Measurements from ENCODE around the gene NPAS1. TPM values are rescaled to one million over a fixed set of nuclear protein-coding genes. Genes with fewer than 3 reads are reported as not detected.
A peak's percentile ranks its signal among the peaks of the same experiment; 100 is the strongest.

The NPAS1 gene
- total and polyA plus RNA-seq, 5 experiments from 2014 or later = 0.16 to 1.1 (median 0.60) TPM

DNA sequence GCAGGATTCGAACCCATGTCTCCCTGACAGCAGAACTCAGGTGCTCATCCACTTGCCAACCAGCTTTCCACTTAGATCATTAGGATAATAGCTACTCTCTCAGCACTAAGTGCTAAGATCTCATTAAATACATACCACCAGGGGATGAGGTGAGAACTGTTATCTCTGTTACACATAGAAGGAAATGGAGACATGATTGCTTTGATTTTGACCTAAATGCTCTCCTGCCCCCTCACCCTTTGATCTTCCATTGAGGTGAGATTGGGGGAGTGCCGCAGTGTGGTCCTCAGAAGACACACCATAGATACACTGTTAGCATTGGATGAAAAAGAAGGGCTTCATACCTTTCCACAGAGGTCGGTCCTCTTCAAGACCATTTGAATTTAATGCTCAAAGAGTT is 38.9 kb upstream of the NPAS1 start:
- DNase-seq (peak in 1 of 10 donors; percentile 15), ATAC-seq (peak; percentile 33 to 72)
- Mint-ChIP-seq H3K4me3 (peak overlapping the region in 4 of 10 donors; percentile 10 to 45 (median 10)), H3K4me1 (peaks cover 23 to 51% (median 36%) of the 10 kb centered on the region in 4 donors), H3K9me3 (no peaks in the 10 kb centered on the region), H3K36me3 (peaks cover 0 to 8% (median 0%) of the 10 kb centered on the region in 3 donors), H3K27me3 (no peaks in the 10 kb centered on the region), H3K27ac (peak overlapping the region in 4 of 10 donors; percentile 38 to 71 (median 44))
- POLR2A ChIA-PET = no interaction called here

DNA sequence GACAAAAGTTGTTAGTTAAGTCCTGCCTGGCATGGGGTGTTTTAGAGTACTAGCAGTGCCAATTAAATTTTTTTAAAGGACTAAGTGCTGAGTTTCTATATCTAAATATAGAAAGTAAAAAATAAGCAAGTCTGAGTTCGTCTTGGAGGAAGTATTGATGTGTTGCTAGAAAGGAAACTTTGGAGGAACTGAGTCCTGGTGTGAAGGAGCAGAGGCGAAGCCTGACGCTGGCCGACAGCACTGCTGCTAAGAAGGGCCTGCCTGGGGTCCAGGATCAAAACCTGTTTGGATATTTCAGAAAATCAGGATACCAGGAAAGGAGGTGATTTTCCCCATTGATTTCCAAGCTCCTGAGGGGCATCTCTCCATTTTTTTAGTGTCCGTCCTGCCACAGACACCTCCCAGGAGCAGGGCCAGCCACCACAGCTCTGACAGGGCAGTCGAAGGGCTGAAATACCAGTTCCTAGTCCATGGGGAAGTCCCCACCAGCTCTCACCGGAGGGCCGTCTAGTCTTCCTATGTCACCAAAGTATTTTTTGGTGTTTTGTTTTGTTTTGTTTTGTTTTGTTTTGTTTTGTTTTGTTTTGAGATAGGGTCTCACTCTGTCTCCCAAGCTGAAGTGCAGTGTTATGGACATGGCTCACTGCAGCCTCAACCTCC is 38.2 kb upstream of the NPAS1 start:
- Mint-ChIP-seq H3K4me1 (peaks cover 20 to 51% (median 36%) of the 10 kb centered on the region in 4 donors), H3K27ac (peak overlapping the region in 5 of 10 donors; percentile 11 to 71 (median 34)), H3K27me3 (no peaks in the 10 kb centered on the region), H3K36me3 (peaks cover 0 to 10% (median 0%) of the 10 kb centered on the region in 3 donors), H3K9me3 (no peaks in the 10 kb centered on the region), H3K4me3 (peak overlapping the region in 2 of 10 donors; percentile 12 to 17)
- POLR2A ChIA-PET = no interaction called here
- DNase-seq (no peak), ATAC-seq (no peak)

DNA sequence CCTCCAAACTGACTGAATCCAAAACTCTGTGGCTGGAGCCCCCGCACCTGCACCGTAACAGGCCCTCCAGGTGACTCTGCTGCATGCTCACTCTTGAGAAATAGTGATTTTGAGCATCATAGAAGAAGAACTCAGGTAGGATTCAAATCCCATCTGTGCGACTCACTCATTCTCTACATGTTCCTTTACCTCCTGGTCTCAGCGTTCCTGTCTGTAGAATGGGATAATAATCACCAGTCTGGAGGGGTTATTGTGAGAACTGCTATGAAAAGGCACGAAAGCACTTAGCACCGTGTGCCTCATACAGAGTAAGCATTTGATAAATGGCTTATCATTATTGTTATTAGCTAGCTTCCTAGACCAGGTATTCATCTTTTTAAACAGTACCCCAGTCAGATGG is 36.5 kb upstream of the NPAS1 start:
- ATAC-seq (no peak), DNase-seq (no peak)
- H3K36me3 Mint-ChIP-seq = peaks cover 0 to 12% (median 0%) of the 10 kb centered on the region in 3 donors
- no peak overlapping the region for H3K4me3 Mint-ChIP-seq
- no peaks in the 10 kb centered on the region for H3K27me3 Mint-ChIP-seq
- peaks cover 12 to 38% (median 26%) of the 10 kb centered on the region in 4 donors for H3K4me1 Mint-ChIP-seq
- POLR2A ChIA-PET = no interaction called here
- H3K9me3 Mint-ChIP-seq = no peaks in the 10 kb centered on the region
- H3K27ac Mint-ChIP-seq = no peak overlapping the region

DNA sequence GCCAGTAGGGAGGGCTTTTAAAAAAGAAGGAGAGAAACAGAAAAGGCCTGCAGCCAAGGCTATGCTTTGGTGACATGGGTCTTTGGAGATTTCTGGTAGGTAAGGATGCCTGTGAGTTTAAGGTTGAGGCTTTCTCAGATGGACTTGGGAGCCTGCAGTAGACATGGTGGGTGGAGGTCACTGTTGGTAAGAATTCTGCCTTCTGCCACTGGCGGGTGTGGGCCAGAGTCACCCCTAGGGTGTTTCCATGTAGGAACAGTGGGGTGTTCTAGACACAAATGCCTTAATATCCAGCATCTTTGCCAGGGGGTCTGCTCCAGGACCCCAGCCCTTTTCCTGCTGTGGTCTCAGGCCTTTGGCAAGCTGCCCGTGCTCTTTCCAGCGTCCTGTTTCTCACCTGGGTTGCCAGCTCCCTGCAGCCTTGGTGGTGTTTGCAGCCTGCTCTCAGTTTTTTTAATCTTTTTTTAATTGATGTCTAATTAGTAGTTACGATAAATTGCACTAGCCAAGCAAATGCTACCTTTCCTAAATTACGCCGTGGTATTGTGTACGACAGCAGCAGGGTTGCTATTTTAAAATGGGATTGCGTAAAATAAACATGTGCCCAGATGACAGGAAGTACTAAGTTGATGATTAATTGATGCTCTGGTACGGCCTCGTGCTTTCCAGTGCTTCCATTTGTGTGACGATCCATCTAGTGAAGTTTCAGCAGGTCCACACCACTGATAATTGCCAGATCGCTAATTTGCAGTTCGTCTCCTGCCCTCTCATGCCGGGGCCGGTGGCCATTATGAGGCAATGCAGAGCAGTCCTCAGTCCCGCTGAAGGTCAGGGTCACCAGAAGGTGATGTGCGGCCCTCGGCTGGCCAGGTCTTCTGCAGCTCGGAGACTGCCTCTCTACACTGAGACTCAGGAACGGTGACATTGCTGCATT is 35.3 kb upstream of the NPAS1 start:
- Mint-ChIP-seq H3K4me3 (no peak overlapping the region), H3K36me3 (peaks cover 0 to 16% (median 0%) of the 10 kb centered on the region in 3 donors), H3K9me3 (no peaks in the 10 kb centered on the region), H3K27ac (peak overlapping the region in 1 of 10 donors; percentile 67), H3K4me1 (peaks cover 10 to 32% (median 19%) of the 10 kb centered on the region in 4 donors), H3K27me3 (no peaks in the 10 kb centered on the region)
- POLR2A ChIA-PET = no interaction called here
- no peak for DNase-seq
- ATAC-seq = no peak

DNA sequence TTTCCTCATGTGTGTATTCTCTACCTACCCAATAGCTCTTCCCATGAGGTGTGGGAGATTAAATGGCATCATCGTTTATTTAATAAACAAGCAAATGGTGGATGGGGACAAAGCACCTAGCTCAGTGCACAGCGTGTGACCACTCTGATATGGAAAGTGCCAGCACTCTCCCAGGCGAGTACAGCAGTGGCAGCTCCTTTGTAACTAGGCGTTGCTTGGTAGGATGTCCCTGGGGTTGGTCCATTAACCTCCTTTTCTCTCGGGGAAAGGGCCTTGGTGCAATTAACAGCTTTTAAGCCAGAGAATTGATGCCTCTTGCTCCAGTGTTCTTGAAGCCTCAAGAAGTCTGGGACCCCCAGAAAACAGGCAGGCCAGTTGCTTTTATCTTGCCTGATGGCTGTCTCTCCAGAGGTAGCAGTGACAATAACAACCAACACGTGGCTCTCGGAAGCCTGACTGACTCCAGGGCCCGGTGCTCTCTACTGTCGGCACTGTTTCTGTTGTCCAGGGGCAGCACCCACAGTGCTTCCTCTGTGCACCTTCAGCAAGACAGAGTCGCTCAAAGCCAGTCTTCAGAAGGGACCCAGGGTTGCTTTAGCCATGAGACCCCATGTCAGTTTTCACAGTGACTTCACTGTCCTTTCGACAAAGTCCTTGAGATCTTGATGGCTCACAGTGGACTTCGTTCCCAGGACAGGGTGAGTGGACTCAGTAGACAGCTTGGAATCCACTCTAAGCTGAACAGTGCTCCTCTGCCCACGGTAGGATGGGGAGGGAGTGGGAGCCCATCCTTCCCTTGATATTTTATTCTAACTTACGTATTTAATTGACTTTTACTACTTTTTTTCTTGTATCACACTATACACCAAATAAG is 33.9 kb upstream of the NPAS1 start:
- Mint-ChIP-seq H3K27ac (peak overlapping the region in 1 of 10 donors; percentile 20), H3K9me3 (no peaks in the 10 kb centered on the region), H3K4me3 (no peak overlapping the region), H3K4me1 (peaks cover 4 to 27% (median 10%) of the 10 kb centered on the region in 4 donors), H3K27me3 (no peaks in the 10 kb centered on the region), H3K36me3 (peaks cover 0 to 26% (median 4%) of the 10 kb centered on the region in 3 donors)
- no peak for DNase-seq
- POLR2A ChIA-PET = interaction anchor here (0.6 to 1.0 kb wide), 2 partner anchors 129 to 220 kb away, joined by 3 to 6 read pairs; no protein-coding TSS in a partner anchor
- no peak for ATAC-seq

DNA sequence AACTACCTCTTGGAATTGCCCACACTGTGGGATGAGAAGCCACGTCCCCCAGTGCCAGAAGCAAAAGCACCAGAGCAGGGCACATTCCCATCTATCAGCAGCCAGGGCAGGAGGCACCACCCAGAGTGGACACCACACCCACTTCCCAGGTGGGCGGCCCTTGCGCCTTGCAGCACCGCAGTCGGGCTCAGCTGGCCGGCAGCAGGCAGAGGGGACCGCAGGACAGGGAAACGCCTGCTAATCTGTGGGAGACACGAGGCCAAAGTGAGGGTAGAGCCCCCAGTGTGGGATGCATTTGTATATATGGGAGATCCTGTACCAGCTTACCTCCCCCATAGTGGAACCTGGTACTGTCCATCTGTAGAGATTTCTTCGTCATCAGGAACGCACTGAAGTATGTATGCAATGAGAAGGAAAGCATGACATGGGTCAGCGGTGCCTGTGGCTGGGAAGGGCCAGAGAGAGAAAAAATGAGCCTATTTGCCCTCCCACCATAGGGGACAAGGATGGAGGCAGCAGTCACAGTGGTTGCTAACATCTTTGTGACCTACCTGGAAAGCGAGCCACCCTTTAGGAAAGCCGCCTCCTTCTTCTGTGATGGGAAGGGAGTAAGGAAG is 30.9 kb upstream of the NPAS1 start:
- peaks cover 0 to 36% (median 8%) of the 10 kb centered on the region in 3 donors for H3K36me3 Mint-ChIP-seq
- DNase-seq (no peak), ATAC-seq (no peak)
- H3K9me3 Mint-ChIP-seq = no peaks in the 10 kb centered on the region
- H3K27ac Mint-ChIP-seq = no peak overlapping the region
- H3K27me3 Mint-ChIP-seq = no peaks in the 10 kb centered on the region
- peaks cover 0 to 22% (median 12%) of the 10 kb centered on the region in 4 donors for H3K4me1 Mint-ChIP-seq
- POLR2A ChIA-PET = no interaction called here
- H3K4me3 Mint-ChIP-seq = no peak overlapping the region

DNA sequence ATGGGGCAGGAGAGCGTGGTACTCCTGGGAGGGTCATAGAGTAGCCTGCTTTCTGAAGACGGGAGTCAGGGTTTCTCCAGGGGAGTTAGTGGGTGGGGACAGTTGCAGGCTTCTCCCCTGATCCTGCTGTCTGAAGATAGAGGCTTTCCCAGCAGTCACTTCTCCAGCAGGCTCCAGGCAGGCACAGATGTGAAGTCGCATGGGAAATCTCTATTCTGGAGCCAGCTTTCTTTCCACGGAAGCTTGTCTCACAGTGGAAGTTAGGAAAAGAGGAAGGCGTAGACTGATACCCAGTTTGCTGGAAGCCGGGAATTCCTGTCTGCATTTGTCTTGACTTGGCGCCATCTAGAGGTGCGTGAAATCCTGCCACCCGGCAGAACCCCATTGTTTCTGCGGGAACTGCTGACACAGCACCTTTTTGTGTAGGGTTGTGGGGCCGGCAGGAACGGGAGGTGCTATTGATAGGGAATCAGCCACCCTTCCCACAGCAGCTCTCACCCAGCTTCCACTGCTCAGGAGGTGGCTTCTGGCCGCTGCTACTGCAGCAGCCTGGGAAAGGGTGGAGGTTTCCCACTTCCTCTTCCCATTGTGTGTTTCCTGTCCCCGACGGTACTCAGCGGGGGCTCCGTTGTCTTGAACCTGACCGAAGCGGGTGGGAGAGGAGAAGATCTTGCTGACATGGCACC is 28.5 kb upstream of the NPAS1 start:
- peaks cover 0 to 15% (median 12%) of the 10 kb centered on the region in 4 donors for H3K4me1 Mint-ChIP-seq

DNA sequence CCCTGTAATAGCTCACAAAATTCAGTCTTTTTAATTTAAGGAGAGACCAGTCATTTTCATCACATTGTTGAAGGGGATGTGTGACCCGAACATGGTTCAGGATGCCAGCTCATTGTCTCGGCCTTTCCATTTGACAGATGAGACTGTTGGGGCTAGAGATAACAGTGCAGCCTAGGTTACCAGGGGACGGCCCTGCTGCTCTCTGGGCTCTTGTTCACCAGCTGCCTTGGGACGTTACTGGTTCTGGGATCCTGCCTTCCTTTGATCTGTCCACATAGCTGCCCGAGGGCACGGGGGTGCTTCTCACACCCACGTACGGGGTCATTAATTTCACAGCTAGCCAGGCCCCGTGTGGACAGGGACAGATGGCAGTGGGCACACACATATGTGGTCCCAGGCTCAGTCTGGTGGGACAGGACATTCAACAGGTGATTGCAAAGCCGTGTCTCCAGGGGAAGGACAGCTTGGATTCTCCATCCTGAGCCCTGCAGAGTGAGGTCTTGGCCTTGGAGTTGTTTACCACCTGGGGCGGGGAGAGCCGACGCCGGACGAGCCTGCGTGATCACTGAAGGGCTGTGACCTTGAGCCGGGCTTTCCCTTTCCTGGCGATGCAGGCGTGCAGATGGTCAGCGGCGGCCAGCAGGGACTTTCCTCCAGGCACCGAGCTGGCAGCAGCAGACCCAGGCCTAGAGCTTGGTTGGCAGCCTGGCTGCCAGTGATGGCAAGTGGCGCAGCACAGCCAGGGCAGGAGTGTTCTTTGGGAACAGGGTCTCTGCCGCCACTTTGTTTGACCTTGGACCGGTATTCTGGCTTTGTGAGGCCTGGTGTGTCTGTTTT is 26.7 kb upstream of the NPAS1 start:
- Mint-ChIP-seq H3K36me3 (peaks cover 0 to 48% (median 15%) of the 10 kb centered on the region in 3 donors), H3K4me3 (no peak overlapping the region), H3K27ac (no peak overlapping the region), H3K9me3 (no peaks in the 10 kb centered on the region), H3K4me1 (peaks cover 0 to 15% (median 12%) of the 10 kb centered on the region in 4 donors), H3K27me3 (no peaks in the 10 kb centered on the region)
- DNase-seq (no peak), ATAC-seq (no peak)
- POLR2A ChIA-PET = interaction anchor here (0.7 to 1.2 kb wide), 2 partner anchors 137 to 708 kb away, joined by 3 to 4 read pairs; no protein-coding TSS in a partner anchor

More for the DNA sequence above, 28.5 kb upstream of the NPAS1 start:
- POLR2A ChIA-PET = interaction anchor here (0.5 kb wide), 1 partner anchor 42 kb away, joined by 3 read pairs; no protein-coding TSS in a partner anchor
- peak in 9 of 10 donors; percentile 18 to 71 (median 38) for DNase-seq
- Mint-ChIP-seq H3K27me3 (no peaks in the 10 kb centered on the region), H3K4me3 (no peak overlapping the region), H3K9me3 (no peaks in the 10 kb centered on the region), H3K36me3 (peaks cover 0 to 39% (median 8%) of the 10 kb centered on the region in 3 donors), H3K27ac (peak overlapping the region in 3 of 10 donors; percentile 10 to 22 (median 18))
- peak; percentile 42 to 44 for ATAC-seq

DNA sequence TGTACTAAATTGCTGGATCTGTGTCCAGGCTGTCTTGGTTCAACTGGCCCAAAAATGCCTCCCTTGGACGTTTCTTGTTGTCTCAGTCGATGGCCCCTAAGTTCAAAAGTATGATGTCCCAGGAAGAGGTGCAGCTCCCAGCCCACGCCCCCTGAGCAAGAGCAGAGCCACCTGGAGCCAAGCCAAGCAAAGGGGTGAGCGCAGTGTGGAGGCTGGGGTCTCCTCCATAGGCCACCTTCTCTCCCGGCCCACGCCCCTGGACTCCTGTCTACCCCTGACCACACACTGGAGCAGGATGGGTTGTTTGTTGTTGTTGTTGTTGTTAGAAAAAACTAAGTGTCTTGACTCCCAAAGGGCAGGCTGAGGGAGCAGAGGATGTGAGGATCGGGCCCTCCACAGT is 26.0 kb upstream of the NPAS1 start:
- peaks cover 0 to 15% (median 12%) of the 10 kb centered on the region in 4 donors for H3K4me1 Mint-ChIP-seq
- no peaks in the 10 kb centered on the region for H3K9me3 Mint-ChIP-seq
- POLR2A ChIA-PET = interaction anchor here (1.2 kb wide), 1 partner anchor 137 kb away, joined by 4 read pairs; no protein-coding TSS in a partner anchor
- ATAC-seq (no peak), DNase-seq (no peak)
- no peaks in the 10 kb centered on the region for H3K27me3 Mint-ChIP-seq
- H3K27ac Mint-ChIP-seq = no peak overlapping the region
- peaks cover 0 to 53% (median 18%) of the 10 kb centered on the region in 3 donors for H3K36me3 Mint-ChIP-seq
- no peak overlapping the region for H3K4me3 Mint-ChIP-seq

DNA sequence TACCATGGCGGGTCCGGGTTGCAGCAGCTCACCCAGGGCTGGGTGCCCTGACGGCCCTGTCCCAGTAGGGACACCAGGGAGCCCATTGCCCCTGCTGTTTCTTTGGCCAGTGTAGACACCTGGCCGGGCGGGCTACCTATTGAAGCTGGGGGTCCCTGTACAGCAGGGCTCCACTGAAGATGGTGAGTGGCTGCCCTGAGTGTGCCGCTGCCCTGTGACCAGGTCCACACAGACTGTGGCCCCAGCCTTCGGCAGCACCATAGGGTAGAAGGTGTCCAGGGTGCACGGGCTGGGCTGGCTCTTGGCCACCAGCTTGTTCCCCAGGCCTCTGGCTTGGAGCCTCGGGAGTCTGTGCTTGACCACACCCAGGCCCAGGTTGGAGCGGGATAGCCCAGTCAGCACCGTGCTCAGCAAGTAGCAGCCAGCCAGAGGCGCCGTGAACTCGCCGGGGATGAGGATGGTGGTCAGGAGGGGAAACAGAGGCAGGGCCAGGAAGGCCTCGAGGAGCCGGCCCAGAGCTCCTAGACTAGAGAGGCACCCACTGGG is 25.4 kb upstream of the NPAS1 start:
- Mint-ChIP-seq H3K36me3 (peaks cover 0 to 54% (median 20%) of the 10 kb centered on the region in 3 donors), H3K4me3 (no peak overlapping the region), H3K4me1 (peaks cover 0 to 15% (median 12%) of the 10 kb centered on the region in 4 donors), H3K27ac (no peak overlapping the region), H3K9me3 (no peaks in the 10 kb centered on the region), H3K27me3 (no peaks in the 10 kb centered on the region)
- ATAC-seq (no peak), DNase-seq (no peak)
- POLR2A ChIA-PET = no interaction called here

Measured in naive thymus-derived CD8-positive, alpha-beta T cell (primary cell).